HepG2 (cell line): ENCODE data around the gene HMGN4. TPM values are rescaled to one million over a fixed set of nuclear protein-coding genes. Genes with fewer than 3 reads are reported as not detected.

Experiments
- ASH2L ChIP-seq: fragments of 300-600, 200-600 bp; sonication (generic); IDR thresholded peaks from 2 replicates; pipeline ENCODE4 v1.7.0; 2017; ENCODE audit warnings: low read depth, mild to moderate bottlenecking, moderate library complexity, mixed read lengths, low read length; ENCODE audit not compliant: insufficient read length
- CEBPB ChIP-seq: IDR thresholded peaks from 2 replicates; pipeline ENCODE4 v1.6.1; 2011; ENCODE audit warnings: low read depth, low read length, improper control_type of control experiment, borderline replicate concordance
- CHD4 ChIP-seq: fragments of 200-600 bp; sonication (generic); IDR thresholded peaks from 2 replicates; pipeline ENCODE4 v1.7.0; 2017; ENCODE audit warnings: mild to moderate bottlenecking, low read length, borderline replicate concordance
- DMAP1 ChIP-seq: IDR thresholded peaks from 2 replicates; pipeline ENCODE4 v1.6.1; 2016
- HES4 ChIP-seq: sonication (generic); formaldehyde crosslinking; IDR thresholded peaks from 2 replicates; pipeline ENCODE4 v1.9.0; 2021; ENCODE audit warnings: mild to moderate bottlenecking, missing genetic modification reagents, borderline replicate concordance
- HNRNPUL1 ChIP-seq: fragments of 200-400 bp; formaldehyde crosslinking; IDR thresholded peaks from 2 replicates; pipeline ENCODE4 v1.6.1; 2017; ENCODE audit warnings: low read depth, mild to moderate bottlenecking, low read length, moderate library complexity
- ISX ChIP-seq: sonication (generic); formaldehyde crosslinking; conservative IDR thresholded peaks from 2 replicates; pipeline ENCODE4 v1.5.0; 2020; ENCODE audit warnings: missing genetic modification reagents
- KLF11 ChIP-seq: IDR thresholded peaks from 2 replicates; pipeline ENCODE4 v1.6.1; 2016; ENCODE audit warnings: missing compliant biosample characterization
- MIXL1 ChIP-seq: IDR thresholded peaks from 2 replicates; pipeline ENCODE4 v1.6.1; 2016
- NFE2L2 ChIP-seq: fragments of 150-350 bp; IDR thresholded peaks from 2 replicates; pipeline ENCODE4 v1.6.1; 2014; ENCODE audit warnings: low read length
- NR1H2 ChIP-seq: sonication (generic); formaldehyde crosslinking; IDR thresholded peaks from 2 replicates; pipeline ENCODE4 v1.8.1; 2022; ENCODE audit warnings: low read depth, missing genetic modification reagents, borderline replicate concordance
- RCOR2 ChIP-seq: IDR thresholded peaks from 2 replicates; pipeline ENCODE4 v1.6.1; 2016; ENCODE audit warnings: missing biosample characterization, missing genetic modification reagents
- SIX1 ChIP-seq: sonication (generic); formaldehyde crosslinking; IDR thresholded peaks from 2 replicates; pipeline ENCODE4 v1.4.0; 2020; ENCODE audit warnings: missing genetic modification reagents, borderline replicate concordance
- SMYD3 ChIP-seq: sonication (generic); formaldehyde crosslinking; IDR thresholded peaks from 2 replicates; pipeline ENCODE4 v1.8.1; 2023; ENCODE audit warnings: mild to moderate bottlenecking, missing genetic modification reagents
- SNAPC2 ChIP-seq: sonication (generic); formaldehyde crosslinking; IDR thresholded peaks from 2 replicates; pipeline ENCODE4 v1.8.1; 2022; ENCODE audit warnings: mild to moderate bottlenecking, missing genetic modification reagents
- SP140L ChIP-seq: sonication (generic); formaldehyde crosslinking; IDR thresholded peaks from 2 replicates; pipeline ENCODE4 v1.4.0; 2020; ENCODE audit warnings: missing genetic modification reagents, borderline replicate concordance
- SRSF1 ChIP-seq: fragments of 200-400 bp; formaldehyde crosslinking; optimal IDR thresholded peaks from 2 replicates; pipeline ENCODE3; 2017; ENCODE audit warnings: mild to moderate bottlenecking, low read depth, low read length, moderate library complexity
- TCF7 ChIP-seq: sonication (generic); IDR thresholded peaks from 2 replicates; pipeline ENCODE4 v1.6.1; 2016; ENCODE audit warnings: antibody characterized with exemption, low read depth
- ZBTB7A ChIP-seq: sonication (generic); formaldehyde crosslinking; IDR thresholded peaks from 2 replicates; pipeline ENCODE4 v1.8.0; 2022; ENCODE audit warnings: mild to moderate bottlenecking, missing genetic modification reagents
- ZFP37 ChIP-seq: sonication (generic); formaldehyde crosslinking; IDR thresholded peaks from 2 replicates; pipeline ENCODE4 v1.4.0; 2020; ENCODE audit warnings: missing genetic modification reagents, borderline replicate concordance
- ZMAT3 ChIP-seq: sonication (generic); formaldehyde crosslinking; conservative IDR thresholded peaks from 2 replicates; pipeline ENCODE4 v1.7.0; 2021; ENCODE audit warnings: missing genetic modification reagents
- ZMYM3 ChIP-seq: sonication (generic); formaldehyde crosslinking; IDR thresholded peaks from 2 replicates; pipeline ENCODE4 v1.5.1; 2020; ENCODE audit warnings: mild to moderate bottlenecking, missing genetic modification reagents
- ZNF24 ChIP-seq: fragments of 450-650 bp; IDR thresholded peaks from 2 replicates; pipeline ENCODE4 v1.6.1; 2017; ENCODE audit warnings: antibody characterized with exemption, mild to moderate bottlenecking
- ZNF383 ChIP-seq: sonication (generic); formaldehyde crosslinking; IDR thresholded peaks from 2 replicates; pipeline ENCODE4 v1.4.0; 2020; ENCODE audit warnings: missing genetic modification reagents, mild to moderate bottlenecking, borderline replicate concordance
- ZNF607 ChIP-seq: sonication (generic); formaldehyde crosslinking; IDR thresholded peaks from 2 replicates; pipeline ENCODE4 v1.5.1; 2020; ENCODE audit warnings: missing genetic modification reagents, mild to moderate bottlenecking, borderline replicate concordance
- polyA plus RNA-seq, 8 experiments: library from polyadenylated mRNA; depleted of rRNA in 3 of 8; stranded (reverse) in 7 of 8; unstranded in 1 of 8; fragments of >200 nt; fragmentation: Illumina TruSeq in 4 of 8; extraction: Trizol in 4 of 8; gene quantifications; 2 replicates each; pipeline versions ENCODE4 v1.2.1 to v1.2.3, GENCODE V29; 2011 to 2016; ENCODE audit warnings: low read depth in 4 of 8, missing spikeins in 1 of 8, mixed read lengths in 1 of 8; ENCODE audit not compliant: insufficient read depth in 1 of 8
- total RNA-seq, 5 experiments: library from RNA; depleted of rRNA; stranded (reverse); fragments of >200 nt; fragmentation: Illumina TruSeq; extraction: Trizol; gene quantifications; 2 replicates each; pipeline ENCODE4 v1.2.3, GENCODE V29; 2016; ENCODE audit warnings: low read depth in 1 of 5
- TF ChIP-seq, protein P1 (sequence below): sonication (generic); formaldehyde crosslinking; IDR thresholded peaks from 2 replicates; pipeline ENCODE4 v1.8.0; 2022; ENCODE audit warnings: mild to moderate bottlenecking, missing genetic modification reagents, moderate library complexity
- TF ChIP-seq, protein P2 (sequence below): sonication (generic); formaldehyde crosslinking; IDR thresholded peaks from 2 replicates; pipeline ENCODE4 v1.8.1; 2023; ENCODE audit warnings: mild to moderate bottlenecking, missing genetic modification reagents, borderline replicate concordance
- TF ChIP-seq, protein P3 (sequence below): sonication (generic); formaldehyde crosslinking; IDR thresholded peaks from 2 replicates; pipeline ENCODE4 v1.4.0; 2020; ENCODE audit warnings: missing genetic modification reagents

The HMGN4 gene
- total and polyA plus RNA-seq, 2 of the 13 experiments (the other 11 are each of a cell fraction or from before 2014, with no cell fraction given), result 39.9 to 52.1 TPM

DNA sequence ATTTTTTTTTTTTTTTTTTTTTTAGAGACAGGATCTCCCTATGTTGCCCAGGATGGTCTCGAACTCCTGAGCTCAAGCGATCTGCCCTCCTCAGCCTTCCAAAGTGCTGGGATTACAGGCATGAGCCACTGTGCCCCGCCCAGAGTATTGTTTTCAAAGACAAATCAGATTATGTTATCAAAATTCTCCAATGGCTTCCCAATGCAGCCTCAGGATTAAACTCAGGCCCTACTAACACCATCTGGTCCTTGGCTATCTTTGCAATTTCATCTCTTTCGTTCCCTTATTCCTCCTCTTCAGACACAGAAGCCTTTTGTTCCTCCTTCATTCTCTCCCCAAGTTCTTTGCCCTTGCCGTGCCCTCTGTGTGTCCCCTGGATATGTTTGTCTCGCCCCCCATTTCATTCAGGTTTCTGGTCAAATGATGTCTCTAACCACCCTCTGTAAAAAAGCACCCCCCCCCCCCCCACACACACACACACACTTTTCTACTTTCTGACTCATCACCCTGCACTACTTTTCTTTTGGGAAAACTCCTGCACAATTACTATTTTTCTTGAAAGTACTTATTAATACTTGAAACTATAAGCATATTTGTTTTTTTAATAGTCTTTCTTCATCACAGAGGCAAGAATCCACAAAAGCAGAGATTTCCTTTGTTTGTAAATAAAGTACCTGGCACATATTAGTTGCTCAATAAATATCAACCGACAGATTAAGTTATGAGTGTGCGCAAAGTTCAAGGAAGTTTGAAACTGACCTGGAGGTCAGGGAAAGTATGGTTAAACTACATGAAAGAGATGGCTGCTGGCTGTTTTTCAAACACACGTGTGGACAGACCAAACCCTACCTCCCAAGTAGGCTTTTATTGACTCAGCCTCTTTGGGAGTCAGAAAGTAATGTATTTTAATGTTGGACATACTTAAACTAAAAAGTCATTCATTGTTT is 21.4 kb upstream of the HMGN4 start (continued):
- TF ChIP-seq ZMAT3 (CRISPR knock-in tag), result 0 out of 2 replicates have a peak, but pooled peaks have one; percentile 25
- TF ChIP-seq ZFP37 (CRISPR knock-in tag), result no peak
- no peak for TF ChIP-seq NFE2L2
- no peak for TF ChIP-seq ZNF383 (CRISPR knock-in tag)
- no peak for TF ChIP-seq SRSF1
- no peak for TF ChIP-seq ZNF607
- TF ChIP-seq, protein P1, sequence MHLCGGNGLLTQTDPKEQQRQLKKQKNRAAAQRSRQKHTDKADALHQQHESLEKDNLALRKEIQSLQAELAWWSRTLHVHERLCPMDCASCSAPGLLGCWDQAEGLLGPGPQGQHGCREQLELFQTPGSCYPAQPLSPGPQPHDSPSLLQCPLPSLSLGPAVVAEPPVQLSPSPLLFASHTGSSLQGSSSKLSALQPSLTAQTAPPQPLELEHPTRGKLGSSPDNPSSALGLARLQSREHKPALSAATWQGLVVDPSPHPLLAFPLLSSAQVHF (CRISPR knock-in tag), result no peak
- TF ChIP-seq SMYD3 (CRISPR knock-in tag), result no peak
- peak; percentile 47; the same call in 1 of the 2 replicates for TF ChIP-seq MIXL1 (CRISPR knock-in tag)
- TF ChIP-seq KLF11, result no peak
- 0 out of 2 replicates have a peak, but pooled peaks have one; percentile 44 for TF ChIP-seq ZNF24
- peak; percentile 28; the same call in 1 of the 2 replicates for TF ChIP-seq SIX1 (CRISPR knock-in tag)
- TF ChIP-seq SP140L (CRISPR knock-in tag), result no peak
- TF ChIP-seq ZMYM3 (CRISPR knock-in tag), result peak; percentile 77; the same call in 1 of the 2 replicates
- no peak for TF ChIP-seq ASH2L
- TF ChIP-seq CHD4, result peak; percentile 77; the same call in 1 of the 2 replicates
- TF ChIP-seq NR1H2, result no peak
- TF ChIP-seq HES4 (CRISPR knock-in tag), result no peak
- TF ChIP-seq DMAP1, result no peak
- TF ChIP-seq, protein P2, sequence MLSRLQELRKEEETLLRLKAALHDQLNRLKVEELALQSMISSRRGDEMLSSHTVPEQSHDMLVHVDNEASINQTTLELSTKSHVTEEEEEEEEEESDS (CRISPR knock-in tag), result no peak
- peak; percentile 95 for TF ChIP-seq RCOR2
- peak; percentile 59 for TF ChIP-seq TCF7
- TF ChIP-seq SNAPC2 (CRISPR knock-in tag), result no peak
- TF ChIP-seq ZBTB7A (CRISPR knock-in tag), result no peak
- no peak for TF ChIP-seq HNRNPUL1
- TF ChIP-seq CEBPB, result peak; percentile 73; the same call in 1 of the 2 replicates
- TF ChIP-seq, protein P3, sequence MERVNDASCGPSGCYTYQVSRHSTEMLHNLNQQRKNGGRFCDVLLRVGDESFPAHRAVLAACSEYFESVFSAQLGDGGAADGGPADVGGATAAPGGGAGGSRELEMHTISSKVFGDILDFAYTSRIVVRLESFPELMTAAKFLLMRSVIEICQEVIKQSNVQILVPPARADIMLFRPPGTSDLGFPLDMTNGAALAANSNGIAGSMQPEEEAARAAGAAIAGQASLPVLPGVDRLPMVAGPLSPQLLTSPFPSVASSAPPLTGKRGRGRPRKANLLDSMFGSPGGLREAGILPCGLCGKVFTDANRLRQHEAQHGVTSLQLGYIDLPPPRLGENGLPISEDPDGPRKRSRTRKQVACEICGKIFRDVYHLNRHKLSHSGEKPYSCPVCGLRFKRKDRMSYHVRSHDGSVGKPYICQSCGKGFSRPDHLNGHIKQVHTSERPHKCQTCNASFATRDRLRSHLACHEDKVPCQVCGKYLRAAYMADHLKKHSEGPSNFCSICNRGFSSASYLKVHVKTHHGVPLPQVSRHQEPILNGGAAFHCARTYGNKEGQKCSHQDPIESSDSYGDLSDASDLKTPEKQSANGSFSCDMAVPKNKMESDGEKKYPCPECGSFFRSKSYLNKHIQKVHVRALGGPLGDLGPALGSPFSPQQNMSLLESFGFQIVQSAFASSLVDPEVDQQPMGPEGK (CRISPR knock-in tag), result 0 out of 2 replicates have a peak, but pooled peaks have one; percentile 18
- no peak for TF ChIP-seq ISX (CRISPR knock-in tag)
